ENCODE data around the gene SHB. TPM values are rescaled to one million over a fixed set of nuclear protein-coding genes. Genes with fewer than 3 reads are reported as not detected.
A peak's percentile ranks its signal among the peaks of the same experiment; 100 is the strongest.

Gene SHB
- total RNA-seq, 1 experiment from 2014 or later, result 29.6 TPM

GRCh38 chr9:38051780-38052546, 17.1 kb downstream of the SHB start:
- no peaks in the 10 kb centered on the region for H3K9me3 Mint-ChIP-seq (ENCODE audit: unreplicated experiment)
- peaks cover 24% of the 10 kb centered on the region for H3K4me1 Mint-ChIP-seq (ENCODE audit: insufficient read depth, unreplicated experiment)
- TF ChIP-seq, protein P1, sequence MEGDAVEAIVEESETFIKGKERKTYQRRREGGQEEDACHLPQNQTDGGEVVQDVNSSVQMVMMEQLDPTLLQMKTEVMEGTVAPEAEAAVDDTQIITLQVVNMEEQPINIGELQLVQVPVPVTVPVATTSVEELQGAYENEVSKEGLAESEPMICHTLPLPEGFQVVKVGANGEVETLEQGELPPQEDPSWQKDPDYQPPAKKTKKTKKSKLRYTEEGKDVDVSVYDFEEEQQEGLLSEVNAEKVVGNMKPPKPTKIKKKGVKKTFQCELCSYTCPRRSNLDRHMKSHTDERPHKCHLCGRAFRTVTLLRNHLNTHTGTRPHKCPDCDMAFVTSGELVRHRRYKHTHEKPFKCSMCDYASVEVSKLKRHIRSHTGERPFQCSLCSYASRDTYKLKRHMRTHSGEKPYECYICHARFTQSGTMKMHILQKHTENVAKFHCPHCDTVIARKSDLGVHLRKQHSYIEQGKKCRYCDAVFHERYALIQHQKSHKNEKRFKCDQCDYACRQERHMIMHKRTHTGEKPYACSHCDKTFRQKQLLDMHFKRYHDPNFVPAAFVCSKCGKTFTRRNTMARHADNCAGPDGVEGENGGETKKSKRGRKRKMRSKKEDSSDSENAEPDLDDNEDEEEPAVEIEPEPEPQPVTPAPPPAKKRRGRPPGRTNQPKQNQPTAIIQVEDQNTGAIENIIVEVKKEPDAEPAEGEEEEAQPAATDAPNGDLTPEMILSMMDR (IDR thresholded peaks at IDR 0.05; ENCODE audit: unreplicated experiment), result no peak
- intact Hi-C loops (cut with micrococcal nuclease), result no loop called here
- BruUV-seq (replicated peaks), result no TSS peak
- H3K27me3 Mint-ChIP-seq (ENCODE audit: insufficient read depth, unreplicated experiment), result no peaks in the 10 kb centered on the region
- H3K4me3 Mint-ChIP-seq (ENCODE audit: unreplicated experiment), result no peak overlapping the region
- DNase-seq (ENCODE audit: unreplicated experiment), result no peak
- POLR2A ChIA-PET, result interaction anchor here (0.8 to 2.8 kb wide), 4 partner anchors 9 to 17 kb away, joined by 3 to 7 read pairs (median 5); partner anchors contain the start of gene SHB
- H3K36me3 Mint-ChIP-seq (ENCODE audit: insufficient read depth, unreplicated experiment), result peaks cover 6% of the 10 kb centered on the region
- no peak overlapping the region for H3K27ac Mint-ChIP-seq (ENCODE audit: low read depth, unreplicated experiment)
- CTCF ChIA-PET, result interaction anchor here (0.6 to 1.8 kb wide), 6 partner anchors 12 to 212 kb away, joined by 3 to 6 read pairs (median 4); no protein-coding TSS in a partner anchor

GRCh38 chr9:38048316-38048969, 20.6 kb downstream of the SHB start:
- no peaks in the 10 kb centered on the region for H3K27me3 Mint-ChIP-seq (ENCODE audit: insufficient read depth, unreplicated experiment)

DNA sequence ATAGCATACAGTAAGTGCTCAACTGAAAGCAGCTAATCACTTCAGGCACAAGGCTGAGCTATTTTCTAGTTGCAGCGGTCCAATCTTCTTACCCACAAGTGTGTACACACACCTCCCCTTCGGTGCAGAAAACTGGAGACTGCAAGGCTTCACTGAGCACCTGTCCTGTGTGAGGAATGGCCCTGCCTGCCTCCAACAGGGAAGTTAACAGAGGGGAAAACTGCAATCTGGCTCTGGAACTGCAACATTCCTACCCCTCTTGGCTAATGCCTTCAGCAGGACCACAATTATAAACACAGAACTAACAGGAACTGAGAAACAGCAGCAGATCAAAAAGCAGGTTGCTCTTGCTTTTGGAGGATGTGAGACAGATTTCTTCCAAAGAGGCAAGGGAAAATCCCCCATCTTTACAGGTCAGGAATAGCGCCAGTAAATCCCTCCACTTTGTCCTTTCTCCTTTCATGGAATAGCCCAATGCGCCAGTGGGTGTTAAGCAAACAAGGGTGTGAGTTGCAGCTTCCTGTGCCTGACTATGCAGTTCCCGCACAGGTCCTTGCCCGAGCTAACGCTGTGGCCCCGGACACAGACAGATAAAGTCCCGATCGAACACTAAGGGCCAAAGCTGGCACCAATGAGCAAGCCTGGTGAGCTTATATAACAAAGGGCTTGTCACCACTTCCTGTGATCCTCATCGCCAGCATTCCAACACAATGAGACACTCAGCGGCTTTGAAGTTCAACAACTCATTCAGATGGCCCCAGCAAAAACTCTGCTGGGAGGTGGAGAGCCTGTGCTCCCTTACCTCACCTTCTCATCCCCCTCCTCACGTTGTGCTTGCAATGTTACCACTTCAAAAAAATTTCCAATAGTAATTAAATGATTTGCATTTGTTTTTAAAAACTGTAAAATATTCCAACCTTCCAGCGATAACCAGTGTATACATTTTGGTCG, 21.5 kb downstream of the SHB start:
- intact Hi-C loops (cut with micrococcal nuclease), result loop anchor here (1.0 to 5.0 kb wide), 2 partner anchors 52 to 80 kb away; no protein-coding TSS in a partner anchor
- H3K27me3 Mint-ChIP-seq (ENCODE audit: insufficient read depth, unreplicated experiment), result no peaks in the 10 kb centered on the region
- ChIA-PET POLR2A (interaction anchor here (0.6 to 3.4 kb wide), 13 partner anchors 7 to 144 kb away, joined by 3 to 39 read pairs (median 5); partner anchors contain the start of genes SHB and SLC25A51), CTCF (interaction anchor here (0.9 to 1.8 kb wide), 6 partner anchors 21 to 140 kb away, joined by 3 to 7 read pairs (median 4); partner anchors contain the start of gene SHB)
- TF ChIP-seq, protein P1 (IDR thresholded peaks at IDR 0.05; ENCODE audit: unreplicated experiment), result no peak
- H3K27ac Mint-ChIP-seq (ENCODE audit: low read depth, unreplicated experiment), result peak overlapping the region; percentile 81
- no peaks in the 10 kb centered on the region for H3K9me3 Mint-ChIP-seq (ENCODE audit: unreplicated experiment)
- H3K4me3 Mint-ChIP-seq (ENCODE audit: unreplicated experiment), result peak overlapping the region; percentile 36
- BruUV-seq (replicated peaks), result TSS peak; percentile 67
- peak; percentile 90 for DNase-seq (ENCODE audit: unreplicated experiment)
- peaks cover 6% of the 10 kb centered on the region for H3K36me3 Mint-ChIP-seq (ENCODE audit: insufficient read depth, unreplicated experiment)
- H3K4me1 Mint-ChIP-seq (ENCODE audit: insufficient read depth, unreplicated experiment), result peaks cover 42% of the 10 kb centered on the region

More at GRCh38 chr9:38048316-38048969, 20.6 kb downstream of the SHB start:
- BruUV-seq (replicated peaks), result no TSS peak
- peak; percentile 80 for DNase-seq (ENCODE audit: unreplicated experiment)
- peaks cover 6% of the 10 kb centered on the region for H3K36me3 Mint-ChIP-seq (ENCODE audit: insufficient read depth, unreplicated experiment)
- H3K4me1 Mint-ChIP-seq (ENCODE audit: insufficient read depth, unreplicated experiment), result peaks cover 42% of the 10 kb centered on the region
- TF ChIP-seq, protein P1 (IDR thresholded peaks at IDR 0.05; ENCODE audit: unreplicated experiment), result no peak
- peak overlapping the region; percentile 81 for H3K27ac Mint-ChIP-seq (ENCODE audit: low read depth, unreplicated experiment)
- H3K4me3 Mint-ChIP-seq (ENCODE audit: unreplicated experiment), result peak overlapping the region; percentile 36
- POLR2A ChIA-PET, result interaction anchor here (0.9 to 3.4 kb wide), 9 partner anchors 8 to 40 kb away, joined by 3 to 39 read pairs (median 10); partner anchors contain the start of gene SHB
- no peaks in the 10 kb centered on the region for H3K9me3 Mint-ChIP-seq (ENCODE audit: unreplicated experiment)
- intact Hi-C loops (cut with micrococcal nuclease), result loop anchor here (5.0 kb wide), 1 partner anchor 81 kb away; no protein-coding TSS in a partner anchor
- CTCF ChIA-PET, result interaction anchor here (0.6 to 1.8 kb wide), 8 partner anchors 18 to 141 kb away, joined by 3 to 8 read pairs (median 4); partner anchors contain the start of gene SHB
